Activated naive CD4-positive, alpha-beta T cell treated with Interleukin-2 at 50 U/mL for 16 hours (primary cell): ENCODE measurements around the gene SNCG.
"Not testable (repeated sequence)": the region's sequence is repeated elsewhere in the genome, so short reads cannot be mapped to it uniquely, and the experiment has no call there.

Experiments
- DNase-seq: peaks from one replicate; pipeline ENCODE4 v3.0.0-alpha.2; 2020

The SNCG gene

GRCh38 chr10:86961481-86962091 lies 3.2 kb downstream of the SNCG start:
- DNase-seq, result no peak

- no peak for DNase-seq
Measured at GRCh38 chr10:86962136-86962980, 4.0 kb downstream of the SNCG start.

- DNase-seq, result no peak
Measured at GRCh38 chr10:86962981-86963310, 4.5 kb downstream of the SNCG start.

GRCh38 chr10:86963341-86963919 lies 5.0 kb downstream of the SNCG start:
- DNase-seq, result no peak

GRCh38 chr10:86964061-86964846 lies 5.9 kb downstream of the SNCG start:
- no peak for DNase-seq

GRCh38 chr10:86964847-86965190 lies 6.4 kb downstream of the SNCG start:
- DNase-seq, result no peak

- DNase-seq, result no peak
Measured at GRCh38 chr10:86965986-86966654, 7.7 kb downstream of the SNCG start.

GRCh38 chr10:86967481-86967941 lies 9.1 kb downstream of the SNCG start:
- DNase-seq, result no peak

GRCh38 chr10:86968271-86968993 lies 10.0 kb downstream of the SNCG start, which contains the start of gene ADIRF:
Gene ADIRF (plus strand): TSS chr10:86968482. CDS start chr10:86968545, 63 bp downstream.
- no peak for DNase-seq

- no peak for DNase-seq
Measured at GRCh38 chr10:86968994-86969355, 10.6 kb downstream of the SNCG start.

- no peak for DNase-seq
Measured at GRCh38 chr10:86969421-86970041, 11.1 kb downstream of the SNCG start.

- no peak for DNase-seq
Measured at GRCh38 chr10:86970162-86970981, 12.0 kb downstream of the SNCG start.

GRCh38 chr10:86970982-86971231 lies 12.5 kb downstream of the SNCG start:
- DNase-seq, result no peak

- peak; percentile 89 for DNase-seq
Measured at GRCh38 chr10:86971232-86971991, 13.0 kb downstream of the SNCG start.

GRCh38 chr10:86972613-86973380 lies 14.4 kb downstream of the SNCG start:
- no peak for DNase-seq

GRCh38 chr10:86974484-86974883 lies 16.1 kb downstream of the SNCG start:
- no peak for DNase-seq

- no peak for DNase-seq
Measured at GRCh38 chr10:86976362-86977056, 18.1 kb downstream of the SNCG start.

- not testable (repeated sequence) for DNase-seq
Measured at GRCh38 chr10:86978457-86978856, 20.1 kb downstream of the SNCG start.
